Stimulated activated CD4-positive, alpha-beta T cell treated with anti-CD3 and anti-CD28 coated beads, Interleukin-1b, Interleukin-23, amount 100 ng/mL, for 1 hour (primary cell): ENCODE data around the gene ABLIM1.

Source experiments
- DNase-seq, 2 donors: peaks; one replicate each; pipeline ENCODE4 v3.0.0-alpha.2; 2020; ENCODE audit warnings: low read depth in 2 of 2

ABLIM1 gene

DNA sequence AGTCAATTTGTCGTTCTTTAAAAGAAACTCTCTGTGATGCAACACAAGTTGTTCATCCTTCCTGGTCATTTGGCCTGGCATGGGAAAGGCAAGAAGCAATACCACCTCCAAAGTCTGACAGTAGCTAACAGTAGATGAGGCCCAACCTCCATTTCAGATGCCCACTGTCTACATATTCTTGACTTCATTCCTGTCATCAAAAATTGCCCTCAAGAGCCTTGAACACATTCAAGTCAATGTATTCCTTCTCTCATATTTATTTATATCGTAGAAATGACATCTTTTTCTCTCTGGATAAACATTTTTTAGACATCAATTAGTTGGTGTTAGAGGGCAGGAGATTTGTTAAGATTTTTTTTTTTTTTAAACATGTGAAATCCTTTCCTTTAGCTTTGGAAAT is 33.7 kb downstream of the ABLIM1 start:
- no peak for DNase-seq

GRCh38 chr10:114623661-114624294 is 34.3 kb downstream of the ABLIM1 start:
- DNase-seq: no peak

DNA sequence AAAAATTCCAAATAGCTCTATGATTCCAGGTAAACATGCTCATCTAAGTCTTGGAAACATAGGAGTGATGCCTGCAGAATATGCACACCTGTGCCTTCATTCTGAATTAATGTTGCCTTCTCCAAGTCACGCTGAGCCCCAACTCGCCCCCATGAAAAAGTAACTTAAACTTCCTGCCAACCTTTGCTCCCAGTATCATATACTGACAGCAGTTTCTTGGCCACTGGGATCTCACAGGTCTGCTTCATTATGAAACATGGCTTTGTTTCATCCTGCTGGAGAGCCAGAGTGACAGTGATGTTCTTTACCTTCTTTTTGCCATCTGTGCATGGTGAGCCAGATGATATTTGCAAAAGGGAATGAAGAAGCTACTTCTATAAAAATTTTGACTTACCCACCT is 34.9 kb downstream of the ABLIM1 start:
- no peak for DNase-seq

DNA sequence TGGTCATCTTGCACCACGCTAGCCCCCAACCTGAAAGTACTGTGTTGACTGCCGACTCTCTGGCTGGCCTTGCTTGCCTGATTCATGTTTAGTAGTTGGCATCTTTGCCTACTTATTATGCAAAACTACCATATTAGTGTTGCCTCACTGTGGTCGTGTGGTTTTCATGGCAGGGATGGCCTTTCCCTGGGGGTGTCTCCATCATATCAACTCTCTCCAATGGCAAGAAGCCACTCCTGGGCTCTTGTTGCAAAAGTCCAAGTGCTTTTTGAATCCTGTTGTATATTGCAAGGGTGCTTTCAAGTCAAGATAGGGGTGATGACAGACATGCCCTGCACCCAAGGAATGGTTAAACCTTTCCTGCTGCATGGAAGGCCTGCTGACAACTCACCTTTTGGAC is 39.4 kb downstream of the ABLIM1 start:
- DNase-seq: no peak

GRCh38 chr10:114616516-114616915 is 41.6 kb downstream of the ABLIM1 start:
- no peak for DNase-seq

DNA sequence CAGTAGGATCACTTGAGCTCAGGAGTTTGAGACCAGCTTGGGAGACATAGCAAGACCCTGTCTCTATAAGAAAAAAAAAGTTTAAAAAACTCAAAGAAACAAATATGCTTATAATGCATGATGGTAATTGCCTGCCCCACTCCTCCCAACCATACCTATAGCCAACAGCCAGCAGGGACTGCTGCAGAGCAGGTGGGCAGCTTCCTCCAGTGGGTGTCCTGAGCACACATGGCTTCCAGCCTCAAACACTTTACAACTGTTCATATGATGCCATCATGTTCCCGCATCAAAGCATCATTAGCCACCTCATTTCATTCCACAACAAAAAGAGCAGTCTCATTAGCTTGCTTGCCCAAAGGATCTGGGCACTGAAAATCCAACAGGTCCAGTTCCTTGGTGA is 42.0 kb downstream of the ABLIM1 start:
- DNase-seq: no peak

- DNase-seq: no peak
Observed at GRCh38 chr10:114615600-114616007, 42.5 kb downstream of the ABLIM1 start.

DNA sequence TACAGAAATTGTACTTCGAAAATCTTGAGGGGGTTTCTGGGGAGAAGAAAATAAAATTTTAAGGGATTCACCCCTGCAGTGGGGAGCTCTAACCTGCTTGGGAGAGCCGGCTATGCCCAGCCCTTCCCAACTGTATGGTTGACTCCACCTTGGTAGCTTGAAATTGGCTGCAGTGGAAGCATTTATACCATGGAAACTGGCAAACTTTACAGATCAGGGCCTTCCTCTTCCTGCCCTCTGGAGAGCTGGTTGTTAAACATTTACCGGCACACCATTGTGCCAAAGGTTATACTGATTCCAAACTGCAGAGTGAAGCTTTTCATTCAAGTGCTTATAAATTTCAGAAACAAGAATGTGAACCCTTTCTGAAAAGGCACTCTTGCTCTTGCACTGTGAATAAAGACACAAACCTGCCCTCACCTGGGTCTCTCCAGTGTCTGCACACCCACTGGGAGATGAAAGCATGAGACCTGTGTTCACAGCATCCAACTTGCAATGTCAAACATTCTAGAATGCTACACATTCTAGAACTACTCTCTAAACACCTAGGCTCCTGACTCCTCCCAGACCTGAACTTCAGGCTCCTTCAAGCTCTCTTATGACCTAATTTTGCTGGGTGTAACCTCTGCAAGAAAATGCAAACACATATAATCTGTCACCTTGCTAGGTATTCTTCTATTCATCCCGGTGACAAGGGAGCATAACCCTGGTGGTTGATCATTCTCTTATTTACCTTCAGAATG is 44.7 kb downstream of the ABLIM1 start:
- DNase-seq: no peak

- DNase-seq: no peak
Observed at GRCh38 chr10:114611617-114612016, 46.5 kb downstream of the ABLIM1 start.

GRCh38 chr10:114609518-114610426 is 48.3 kb downstream of the ABLIM1 start:
- DNase-seq: no peak

GRCh38 chr10:114607358-114607998 is 50.6 kb downstream of the ABLIM1 start:
- no peak for DNase-seq

- no peak for DNase-seq
Observed at GRCh38 chr10:114605155-114605797, 52.8 kb downstream of the ABLIM1 start.

DNA sequence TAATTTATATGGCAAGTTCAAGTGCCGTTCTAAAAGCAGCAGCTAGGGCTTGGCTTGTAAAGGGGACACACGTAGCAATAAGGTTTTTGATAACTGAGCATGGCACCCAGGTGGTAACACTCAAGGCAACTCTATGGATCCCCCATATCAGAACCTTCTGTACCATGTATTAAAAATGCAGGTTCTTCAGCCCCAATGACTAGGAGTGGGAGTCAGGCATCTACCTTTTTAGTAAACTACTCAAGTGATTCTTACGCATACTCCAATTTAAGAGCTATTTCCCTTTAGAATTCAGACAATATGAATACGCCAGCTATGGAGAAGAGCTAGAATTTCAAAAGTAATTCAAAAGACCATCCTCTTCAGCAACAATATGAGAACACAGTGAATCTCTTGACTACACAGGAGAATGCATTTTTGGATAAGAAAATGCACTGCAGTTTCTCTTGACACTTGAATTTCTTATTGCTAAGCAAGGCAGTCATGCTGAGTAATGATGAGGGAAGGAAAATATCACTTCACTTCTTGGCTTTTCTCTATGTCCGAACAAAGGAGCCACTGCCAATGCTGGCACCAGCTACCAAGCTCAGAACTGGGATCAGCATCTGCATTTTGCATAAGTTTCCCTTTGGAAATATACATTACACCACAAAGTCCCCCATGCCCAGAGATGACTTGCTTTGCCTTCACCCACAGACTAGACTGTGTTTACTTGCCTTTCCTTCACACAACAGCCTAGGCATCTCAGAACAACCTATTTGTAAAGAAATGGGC is 53.5 kb downstream of the ABLIM1 start:
- no peak for DNase-seq

GRCh38 chr10:114603948-114604347 is 54.1 kb downstream of the ABLIM1 start:
- DNase-seq: no peak

DNA sequence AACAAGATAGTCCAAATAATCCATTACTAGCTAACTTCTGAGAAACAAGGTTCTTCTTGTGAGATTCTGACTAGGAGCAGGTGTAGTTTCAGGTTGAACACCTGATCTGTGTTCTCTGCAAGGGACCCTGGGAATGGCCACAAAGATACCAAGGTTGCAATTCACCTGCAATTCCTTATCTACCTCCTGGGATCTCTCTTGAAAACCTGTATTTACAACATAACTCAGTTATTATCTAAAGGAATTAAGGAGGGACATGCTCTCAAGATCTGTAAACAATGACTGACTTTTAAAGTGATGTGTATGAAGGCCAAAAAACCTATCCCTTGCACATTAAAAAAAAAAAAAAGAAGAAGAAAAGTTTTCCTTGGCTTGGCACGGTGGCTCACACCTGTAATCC is 54.8 kb downstream of the ABLIM1 start:
- no peak for DNase-seq

- no peak for DNase-seq
Observed at GRCh38 chr10:114600057-114600456, 58.0 kb downstream of the ABLIM1 start.

GRCh38 chr10:114596793-114597192 is 61.3 kb downstream of the ABLIM1 start:
- DNase-seq: no peak

DNA sequence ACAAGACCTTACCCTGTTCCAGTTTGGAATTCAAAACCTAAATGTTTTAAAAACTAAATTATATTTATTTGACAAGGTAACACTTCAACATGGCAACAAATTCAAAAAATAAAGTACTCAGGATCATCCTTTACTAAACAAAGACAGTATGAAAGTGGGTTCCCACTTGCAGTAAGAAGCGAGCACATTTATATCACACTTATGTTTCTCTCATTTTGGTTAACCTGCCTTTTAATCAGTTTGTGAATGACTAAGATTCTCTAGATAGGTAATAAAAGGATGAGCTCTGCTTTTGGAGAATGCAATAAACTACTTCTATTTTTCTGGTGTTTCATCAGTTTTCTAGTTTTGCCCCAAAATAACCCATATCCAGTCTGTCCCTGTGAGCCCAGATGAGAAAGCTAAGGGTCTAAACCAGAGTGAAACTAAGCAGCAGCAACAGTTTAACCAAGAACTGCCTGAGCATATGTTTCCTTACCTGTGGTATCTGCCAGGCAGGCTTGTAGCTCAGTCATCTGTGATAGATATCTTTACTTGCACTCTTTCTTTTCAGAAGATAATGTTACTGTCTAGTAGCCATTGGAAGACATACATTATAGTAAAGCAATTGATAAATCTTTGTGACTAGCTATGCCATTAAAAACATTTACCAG is 64.1 kb downstream of the ABLIM1 start:
- no peak for DNase-seq

DNA sequence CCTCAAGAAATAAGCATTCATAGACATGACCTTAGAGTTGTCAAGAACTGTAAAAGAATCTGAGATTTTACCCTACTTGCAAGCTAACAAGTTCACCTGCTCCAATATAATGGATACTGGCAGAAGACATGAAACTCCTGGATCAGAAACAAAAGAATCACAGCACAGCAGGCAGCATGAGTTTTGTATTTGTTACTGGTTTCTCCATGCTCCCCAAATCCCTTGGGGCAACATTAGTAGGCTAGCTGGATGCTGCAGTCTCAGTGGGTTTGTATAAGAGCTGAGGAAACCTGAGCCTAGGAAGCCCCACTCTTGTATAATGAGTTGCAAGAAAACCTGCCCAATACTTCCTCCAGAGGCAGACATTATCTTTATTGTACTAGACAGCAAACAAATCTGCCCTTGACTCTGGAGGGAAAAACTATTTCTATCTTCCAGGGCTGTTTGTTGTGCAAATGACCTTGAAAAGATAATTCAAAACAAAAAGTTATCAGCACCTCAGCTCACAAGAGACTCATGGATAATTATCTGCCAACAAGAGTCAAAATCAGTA is 64.8 kb downstream of the ABLIM1 start:
- no peak for DNase-seq

- no peak for DNase-seq
Observed at GRCh38 chr10:114590993-114591392, 67.1 kb downstream of the ABLIM1 start.
